Caco-2 (cell line): ENCODE results near the gene NME3. TPM values are rescaled to one million over a fixed set of nuclear protein-coding genes. Genes with fewer than 3 reads are reported as not detected.

Source experiments
- BruUV-seq: library from RNA; stranded (reverse); fragments of 400-500 nt; replicated peaks from 2 replicates; lab custom pipeline; 2021; lab: Mats Ljungman, UMichigan
- CTCF ChIA-PET: fragments of 300-600 bp; sonication (Branson Sonifier 250); formaldehyde crosslinking; loops from one replicate; lab custom pipeline; 2022; ENCODE audit warnings: antibody characterized with exemption; lab: Charles Lee
- POLR2A ChIA-PET: fragments of 300-600 bp; sonication (Branson Sonifier 250); formaldehyde crosslinking; loops from one replicate; lab custom pipeline; 2022; ENCODE audit warnings: antibody characterized with exemption; lab: Charles Lee
- DNase-seq, 2 experiments: peaks; one replicate each; pipeline versions ENCODE4 v3.0.0 to v3.0.0-alpha.2; 2020 to 2022
- H3K27me3 ChIP-seq: replicated peaks from 2 replicates; pipeline ENCODE4 v1.6.0; 2011; ENCODE audit warnings: low read length; ENCODE audit not compliant: control insufficient read depth, insufficient read depth
- H3K36me3 ChIP-seq: 2 replicates; pipeline ENCODE4 v1.5.1; 2011; ENCODE audit warnings: low read length; ENCODE audit not compliant: control insufficient read depth, insufficient read depth
- H3K4me1 ChIP-seq: fragments of 250-450 bp; sonication (Bioruptor Pico); 2 replicates; pipeline ENCODE4 v1.5.1; 2020; ENCODE audit warnings: mild to moderate bottlenecking
- H3K4me3 ChIP-seq: 2 replicates; pipeline ENCODE4 v1.5.1; 2011; ENCODE audit warnings: low read depth, mild to moderate bottlenecking, control low read depth, low read length
- H3K9me3 ChIP-seq: fragments of 250-450 bp; sonication (Bioruptor Pico); 2 replicates; pipeline ENCODE4 v1.5.1; 2020; ENCODE audit warnings: mild to moderate bottlenecking, moderate library complexity
- H3K27ac Mint-ChIP-seq: one replicate; pipeline ENCODE4 v1.8.0; 2022; ENCODE audit warnings: mixed read lengths; ENCODE audit not compliant: unreplicated experiment
- H3K27me3 Mint-ChIP-seq: one replicate; pipeline ENCODE4 v1.8.0; 2022; ENCODE audit warnings: mixed read lengths; ENCODE audit not compliant: insufficient read depth, unreplicated experiment
- H3K36me3 Mint-ChIP-seq: one replicate; pipeline ENCODE4 v1.8.0; 2022; ENCODE audit warnings: mild to moderate bottlenecking, mixed read lengths; ENCODE audit not compliant: insufficient read depth, unreplicated experiment
- H3K4me1 Mint-ChIP-seq: one replicate; pipeline ENCODE4 v1.8.0; 2022; ENCODE audit warnings: low read depth, mixed read lengths; ENCODE audit not compliant: unreplicated experiment
- H3K4me3 Mint-ChIP-seq: one replicate; pipeline ENCODE4 v1.8.0; 2022; ENCODE audit warnings: mild to moderate bottlenecking, moderate library complexity, mixed read lengths; ENCODE audit not compliant: unreplicated experiment
- H3K9me3 Mint-ChIP-seq: one replicate; pipeline ENCODE4 v1.8.0; 2022; ENCODE audit warnings: mixed read lengths; ENCODE audit not compliant: unreplicated experiment
- CTCF ChIP-seq, 2 experiments: fragments of 200-600 bp in 1 of 2; IDR thresholded peaks; 1 replicate in 1 of 2; 2 replicates in 1 of 2; pipeline versions ENCODE4 v1.5.1 to v1.8.0; 2011 to 2022; ENCODE audit warnings: antibody characterized with exemption in 1 of 2, control low read depth in 1 of 2, inconsistent platforms in 1 of 2, low read depth in 1 of 2, low read length in 1 of 2, mild to moderate bottlenecking in 1 of 2, moderate library complexity in 1 of 2; ENCODE audit not compliant: insufficient read depth in 1 of 2, severe bottlenecking in 1 of 2, unreplicated experiment in 1 of 2
- intact Hi-C: fragments of 100-400 bp; cut with micrococcal nuclease; formaldehyde crosslinking; loops from one replicate; pipeline ENCODE4 v1.10.0; 2022; ENCODE audit not compliant: unreplicated experiment
- total RNA-seq: library from RNA; stranded (reverse); gene quantifications from 2 replicates; pipeline ENCODE4 v1.2.3, GENCODE V29; 2022

NME3 gene
- total RNA-seq, 1 experiment from 2014 or later = 7.0 TPM

DNA sequence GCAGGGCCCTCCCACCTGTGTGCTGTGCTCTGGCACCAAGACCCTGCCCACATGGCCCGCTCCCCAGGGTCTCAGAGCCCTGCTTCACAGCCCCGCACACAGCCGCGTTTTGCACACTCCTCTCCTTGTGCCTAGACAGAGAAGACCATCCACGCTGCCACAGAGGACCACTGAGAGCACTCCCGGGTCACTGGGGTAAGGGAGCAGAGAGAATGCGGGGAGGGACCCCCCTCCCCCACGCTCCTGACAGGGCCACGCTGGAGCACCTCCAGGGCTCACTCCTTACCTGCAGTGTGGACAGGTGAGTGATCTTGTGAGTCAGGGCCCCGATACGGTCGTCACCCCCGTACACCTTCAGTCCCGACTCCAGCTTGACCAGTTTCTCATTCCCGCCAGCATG, 48.3 kb upstream of the NME3 start:
- POLR2A ChIA-PET = no interaction called here

DNA sequence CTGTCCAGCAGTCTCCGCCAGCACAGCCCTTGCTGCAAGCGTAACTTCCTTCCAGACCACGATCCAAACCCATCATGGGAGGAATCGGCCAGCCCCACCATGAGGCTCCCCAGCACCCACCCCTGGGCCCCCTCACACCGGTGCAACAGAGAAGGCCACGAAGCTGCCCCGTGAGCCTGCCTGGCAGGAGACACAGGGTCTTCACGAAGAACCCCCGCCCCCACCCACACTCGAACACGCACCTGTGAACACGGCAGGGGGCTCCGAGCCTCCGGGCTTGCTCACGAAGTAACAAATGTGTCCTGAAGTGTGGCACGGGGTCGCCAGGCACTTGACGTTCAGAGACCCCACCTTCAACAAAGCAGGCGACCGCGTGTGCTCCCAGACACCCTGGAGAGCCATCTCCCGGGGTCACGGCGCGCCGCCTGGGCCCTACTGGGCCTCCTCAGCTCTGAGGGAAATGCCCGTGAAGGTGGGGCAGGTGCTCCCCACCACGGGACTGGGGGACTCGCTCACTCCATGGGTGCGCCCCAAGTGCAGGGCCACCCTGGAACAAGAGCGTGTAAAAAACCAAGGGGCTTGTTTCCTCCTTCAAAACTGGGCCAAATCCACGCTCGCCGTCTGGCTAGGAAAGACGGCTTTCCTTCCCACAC, 47.7 kb upstream of the NME3 start:
- no peaks in the 10 kb centered on the region for H3K27me3 Mint-ChIP-seq
- H3K9me3 Mint-ChIP-seq = no peaks in the 10 kb centered on the region
- POLR2A ChIA-PET = no interaction called here
- H3K36me3 ChIP-seq = peaks cover 1% of the 10 kb centered on the region; the same call in 1 of the 2 replicates
- peaks cover 21% of the 10 kb centered on the region for H3K36me3 Mint-ChIP-seq
- no peak for TF ChIP-seq CTCF (IDR thresholded peaks at IDR 0.05; ENCODE audit: insufficient read depth in 1 of 2, low read depth in 1 of 2, low read length in 1 of 2, severe bottlenecking in 1 of 2, unreplicated experiment in 1 of 2)
- no peak overlapping the region for H3K4me3 ChIP-seq
- H3K27me3 ChIP-seq = no peaks in the 10 kb centered on the region
- intact Hi-C loops = no loop called here
- no peaks in the 10 kb centered on the region for H3K4me1 Mint-ChIP-seq
- no TSS peak for BruUV-seq
- H3K4me3 Mint-ChIP-seq = no peak overlapping the region
- CTCF ChIA-PET = no interaction called here
- no peak overlapping the region for H3K27ac Mint-ChIP-seq
- no peaks in the 10 kb centered on the region for H3K9me3 ChIP-seq
- no peak for DNase-seq
- no peaks in the 10 kb centered on the region for H3K4me1 ChIP-seq

More for the DNA sequence above, 48.3 kb upstream of the NME3 start:
- no peak for TF ChIP-seq CTCF (IDR thresholded peaks at IDR 0.05; ENCODE audit: insufficient read depth in 1 of 2, low read depth in 1 of 2, low read length in 1 of 2, severe bottlenecking in 1 of 2, unreplicated experiment in 1 of 2)
- peaks cover 1% of the 10 kb centered on the region; the same call in 1 of the 2 replicates for H3K36me3 ChIP-seq
- H3K4me1 ChIP-seq = no peaks in the 10 kb centered on the region
- H3K4me1 Mint-ChIP-seq = no peaks in the 10 kb centered on the region
- no peak overlapping the region for H3K27ac Mint-ChIP-seq
- H3K36me3 Mint-ChIP-seq = peaks cover 21% of the 10 kb centered on the region
- CTCF ChIA-PET = no interaction called here
- no TSS peak for BruUV-seq
- no peaks in the 10 kb centered on the region for H3K27me3 ChIP-seq
- intact Hi-C loops = loop anchor here (5.0 kb wide), 1 partner anchor 37 kb away; the partner anchor contains the start of genes NUBP2 and SPSB3
- H3K9me3 Mint-ChIP-seq = no peaks in the 10 kb centered on the region
- H3K27me3 Mint-ChIP-seq = no peaks in the 10 kb centered on the region
- no peak overlapping the region for H3K4me3 Mint-ChIP-seq
- H3K9me3 ChIP-seq = no peaks in the 10 kb centered on the region
- no peak overlapping the region for H3K4me3 ChIP-seq
- no peak for DNase-seq

DNA sequence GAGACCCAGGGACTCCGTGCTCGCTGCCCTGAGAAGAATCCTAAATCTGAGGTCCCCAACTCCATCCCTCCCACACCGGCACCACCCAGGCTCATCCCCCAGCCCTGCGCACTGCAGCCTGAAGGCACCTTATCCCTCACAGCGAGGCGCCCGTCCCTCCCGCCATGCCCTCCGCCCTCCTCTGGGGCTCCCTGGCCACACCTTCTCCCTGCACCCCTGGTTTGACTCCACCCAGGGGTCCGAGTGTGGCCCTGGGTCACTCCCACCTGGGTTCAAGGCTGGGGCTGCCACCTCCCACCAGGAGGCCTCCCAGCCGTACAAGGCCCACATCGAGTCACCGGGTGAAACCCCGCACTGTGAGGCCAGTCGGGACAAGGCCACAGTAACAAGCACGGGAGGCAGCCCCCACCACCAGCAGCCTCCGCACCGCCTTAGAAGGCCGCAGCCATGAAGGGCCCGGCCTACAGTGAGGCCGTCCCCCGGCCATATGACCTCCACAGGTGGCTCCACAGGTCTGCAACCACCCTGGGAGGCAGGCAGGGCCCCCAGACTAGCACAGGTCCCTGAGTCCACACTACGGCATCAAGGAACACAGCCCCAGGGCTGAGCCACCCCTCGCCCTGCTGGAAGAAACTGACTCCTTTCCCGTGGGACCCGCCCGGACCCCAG, 47.0 kb upstream of the NME3 start:
- ChIA-PET POLR2A (no interaction called here), CTCF (no interaction called here)

More for the DNA sequence above, 47.0 kb upstream of the NME3 start:
- DNase-seq = no peak
- H3K4me1 ChIP-seq = no peaks in the 10 kb centered on the region
- H3K4me3 ChIP-seq = no peak overlapping the region
- intact Hi-C loops = no loop called here
- Mint-ChIP-seq H3K27ac (no peak overlapping the region), H3K4me3 (no peak overlapping the region), H3K9me3 (no peaks in the 10 kb centered on the region), H3K36me3 (peaks cover 22% of the 10 kb centered on the region), H3K27me3 (no peaks in the 10 kb centered on the region), H3K4me1 (no peaks in the 10 kb centered on the region)
- TF ChIP-seq CTCF (IDR thresholded peaks at IDR 0.05; ENCODE audit: insufficient read depth in 1 of 2, low read depth in 1 of 2, low read length in 1 of 2, severe bottlenecking in 1 of 2, unreplicated experiment in 1 of 2) = no peak
- H3K27me3 ChIP-seq = no peaks in the 10 kb centered on the region
- BruUV-seq = no TSS peak
- H3K9me3 ChIP-seq = no peaks in the 10 kb centered on the region
- peaks cover 1% of the 10 kb centered on the region; the same call in 1 of the 2 replicates for H3K36me3 ChIP-seq
